Ramos (cell line): ENCODE data around the gene CYSTM1.

Source experiments
- in situ Hi-C: fragments of 300-500 bp; cut with MboI; formaldehyde crosslinking; loops from one replicate; pipeline ENCODE4 v1.14.3; 2022; ENCODE audit warnings: low sequenced_read_pairs; ENCODE audit not compliant: unreplicated experiment

Gene CYSTM1

DNA sequence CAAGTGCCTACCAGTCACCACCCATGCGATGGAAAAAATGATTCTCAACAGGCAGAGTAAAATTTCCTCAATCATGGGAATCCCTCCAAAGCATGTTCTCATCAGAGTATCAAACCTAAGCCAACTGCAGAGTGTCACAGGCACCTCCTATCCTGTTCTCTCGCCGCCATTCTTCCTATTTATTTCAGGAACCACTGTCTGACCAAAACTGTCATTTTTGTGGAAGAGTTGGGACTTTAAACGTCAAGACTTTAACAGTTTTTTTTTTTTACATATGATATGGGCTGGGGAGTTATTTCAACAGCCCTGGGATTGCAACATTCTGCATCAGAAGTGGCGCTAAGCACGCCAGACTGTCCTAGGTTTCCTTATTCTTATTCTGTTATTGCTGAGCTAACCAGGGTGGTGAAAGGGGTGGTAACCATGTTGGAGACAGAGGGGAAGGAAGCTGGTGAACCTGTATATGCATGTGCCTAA is 98.5 kb downstream of the CYSTM1 start:
- in situ Hi-C loops = no loop called here

DNA sequence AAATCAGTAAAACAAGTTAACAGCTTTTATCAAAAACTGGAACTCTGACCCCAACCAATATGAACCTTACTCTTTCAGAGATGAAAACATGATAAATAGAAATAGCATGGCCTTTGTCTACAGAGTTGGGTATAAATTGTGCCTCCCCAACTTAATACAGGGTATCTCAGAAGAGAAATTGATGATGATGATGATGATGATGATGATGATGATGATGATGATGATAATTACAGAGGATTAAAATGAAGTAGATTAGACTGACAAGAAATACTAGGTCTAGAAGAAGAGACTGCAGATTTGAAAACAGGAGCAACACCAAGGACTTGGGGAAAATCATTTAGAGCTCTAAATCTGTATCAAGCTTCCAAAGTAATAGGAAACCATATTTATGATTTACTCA is 100.8 kb downstream of the CYSTM1 start:
- in situ Hi-C loops = no loop called here

DNA sequence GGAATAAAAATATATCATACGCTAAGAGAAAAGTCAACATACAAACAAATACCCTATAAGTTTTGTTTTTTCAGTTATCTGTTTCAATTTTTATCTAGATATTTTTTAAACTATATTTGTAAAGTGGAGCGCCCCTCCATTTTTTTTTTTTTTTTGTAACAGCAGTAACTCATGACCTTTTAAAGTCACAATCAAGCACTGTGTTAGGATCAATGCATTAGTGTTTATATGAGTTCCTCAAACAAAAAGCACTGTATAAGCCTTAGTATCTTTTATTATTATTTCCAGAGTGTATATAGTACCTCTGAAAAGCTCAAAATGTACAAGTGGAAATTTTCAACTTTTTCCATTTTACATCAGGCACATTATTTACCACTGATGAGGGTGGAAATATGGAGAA is 107.3 kb downstream of the CYSTM1 start:
- in situ Hi-C loops = no loop called here

- in situ Hi-C loops = no loop called here
Observed at GRCh38 chr5:140284013-140284412, 109.0 kb downstream of the CYSTM1 start.

- in situ Hi-C loops = no loop called here
Observed at GRCh38 chr5:140286424-140286823, 111.4 kb downstream of the CYSTM1 start.

DNA sequence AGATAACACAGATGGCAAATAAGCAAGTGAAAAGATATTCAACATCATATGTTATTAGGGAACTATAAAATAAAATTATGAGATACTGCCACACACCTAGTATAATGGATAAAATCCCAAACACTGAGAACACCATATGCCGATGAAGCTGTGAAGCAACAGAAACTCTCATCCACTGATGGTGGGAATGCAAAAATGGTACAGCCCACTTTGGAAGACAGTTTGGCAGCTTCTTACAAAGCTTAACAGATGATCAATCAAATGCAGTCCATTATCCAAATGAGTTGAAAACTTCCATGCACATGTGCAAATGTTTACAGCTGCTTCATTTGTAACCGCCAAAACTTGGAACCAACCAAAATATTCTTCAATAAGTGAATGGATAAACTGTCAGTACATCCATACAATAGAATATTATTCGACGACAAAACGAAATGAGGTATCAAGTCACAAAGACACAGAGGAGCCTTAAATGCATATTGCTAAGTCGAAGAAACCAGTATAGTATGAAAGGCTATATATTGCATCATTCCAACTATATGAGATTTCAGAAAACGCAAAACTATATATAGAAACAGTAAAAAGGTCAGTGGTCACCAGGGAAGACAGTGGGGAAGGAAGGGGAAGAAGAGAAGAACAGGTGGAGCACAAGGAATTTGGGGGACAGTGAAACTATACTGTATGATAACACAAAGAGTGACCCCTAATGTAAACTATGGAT is 113.0 kb downstream of the CYSTM1 start:
- in situ Hi-C loops = no loop called here

- in situ Hi-C loops = no loop called here
Observed at GRCh38 chr5:140292212-140293036, 117.4 kb downstream of the CYSTM1 start.
